ENCODE measurements around the gene TMEM30B.

TMEM30B gene

GRCh38 chr14:61300209-61300608 lies 19.1 kb upstream of the TMEM30B start:
- in situ Hi-C loops (cut with MboI; ENCODE audit: low sequenced_read_pairs) = no loop called here

- in situ Hi-C loops (cut with MboI; ENCODE audit: low sequenced_read_pairs) = no loop called here
Measured at GRCh38 chr14:61298824-61299223, 17.7 kb upstream of the TMEM30B start.

- in situ Hi-C loops (cut with MboI; ENCODE audit: low sequenced_read_pairs) = no loop called here
Measured at GRCh38 chr14:61297581-61297980, 16.4 kb upstream of the TMEM30B start.

- in situ Hi-C loops (cut with MboI; ENCODE audit: low sequenced_read_pairs) = no loop called here
Measured at GRCh38 chr14:61296719-61297502, 15.8 kb upstream of the TMEM30B start.

- in situ Hi-C loops (cut with MboI; ENCODE audit: low sequenced_read_pairs) = no loop called here
Measured at GRCh38 chr14:61296151-61296550, 15.0 kb upstream of the TMEM30B start.

GRCh38 chr14:61290701-61291100 lies 9.6 kb upstream of the TMEM30B start:
- in situ Hi-C loops (cut with MboI; ENCODE audit: low sequenced_read_pairs) = no loop called here

GRCh38 chr14:61288720-61289119 lies 7.6 kb upstream of the TMEM30B start:
- in situ Hi-C loops (cut with MboI; ENCODE audit: low sequenced_read_pairs) = no loop called here

- in situ Hi-C loops (cut with MboI; ENCODE audit: low sequenced_read_pairs) = no loop called here
Measured at GRCh38 chr14:61288228-61288627, 7.1 kb upstream of the TMEM30B start.

- in situ Hi-C loops (cut with MboI; ENCODE audit: low sequenced_read_pairs) = no loop called here
Measured at GRCh38 chr14:61287196-61287595, 6.1 kb upstream of the TMEM30B start.

GRCh38 chr14:61285364-61285763 lies 4.2 kb upstream of the TMEM30B start:
- in situ Hi-C loops (cut with MboI; ENCODE audit: low sequenced_read_pairs) = no loop called here

- in situ Hi-C loops (cut with MboI; ENCODE audit: low sequenced_read_pairs) = no loop called here
Measured at GRCh38 chr14:61284001-61284400, 2.9 kb upstream of the TMEM30B start.

- in situ Hi-C loops (cut with MboI; ENCODE audit: low sequenced_read_pairs) = no loop called here
Measured at GRCh38 chr14:61282746-61283145, 1.6 kb upstream of the TMEM30B start.

GRCh38 chr14:61281948-61282275 lies 774 bp upstream of the TMEM30B start:
- in situ Hi-C loops (cut with MboI; ENCODE audit: low sequenced_read_pairs) = no loop called here

- in situ Hi-C loops (cut with MboI; ENCODE audit: low sequenced_read_pairs) = no loop called here
Measured at GRCh38 chr14:61280526-61281185, 482 bp downstream of the TMEM30B start.

GRCh38 chr14:61280092-61280525 lies 1.0 kb downstream of the TMEM30B start:
- in situ Hi-C loops (cut with MboI; ENCODE audit: low sequenced_read_pairs) = no loop called here

GRCh38 chr14:61279082-61279481 lies 2.1 kb downstream of the TMEM30B start:
- in situ Hi-C loops (cut with MboI; ENCODE audit: low sequenced_read_pairs) = no loop called here

- in situ Hi-C loops (cut with MboI; ENCODE audit: low sequenced_read_pairs) = no loop called here
Measured at GRCh38 chr14:61277784-61278183, 3.4 kb downstream of the TMEM30B start.

GRCh38 chr14:61277232-61277631 lies 3.9 kb downstream of the TMEM30B start:
- in situ Hi-C loops (cut with MboI; ENCODE audit: low sequenced_read_pairs) = no loop called here

- in situ Hi-C loops (cut with MboI; ENCODE audit: low sequenced_read_pairs) = loop anchor here (25.0 kb wide), 1 partner anchor 634 kb away; the partner anchor contains the start of gene SIX1
Measured at GRCh38 chr14:61271552-61271951, 9.6 kb downstream of the TMEM30B start.

GRCh38 chr14:61270714-61271113 lies 10.4 kb downstream of the TMEM30B start:
- in situ Hi-C loops (cut with MboI; ENCODE audit: low sequenced_read_pairs) = loop anchor here (25.0 kb wide), 1 partner anchor 633 kb away; the partner anchor contains the start of gene SIX1

- in situ Hi-C loops (cut with MboI; ENCODE audit: low sequenced_read_pairs) = loop anchor here (25.0 kb wide), 1 partner anchor 632 kb away; the partner anchor contains the start of gene SIX1
Measured at GRCh38 chr14:61269321-61270083, 11.6 kb downstream of the TMEM30B start.
